MM.1S (cell line): Measurements from ENCODE around the gene CD248.

Source experiments
- EZH2 ChIP-seq: fragments of 300-600 bp; sonication (generic); optimal IDR thresholded peaks from 2 replicates; pipeline ENCODE3; 2017; ENCODE audit warnings: low read depth, mild to moderate bottlenecking, antibody characterized with exemption, low read length, mixed read lengths
- TF ChIP-seq, protein P1 (sequence below): fragments of 300-600 bp; sonication (generic); IDR thresholded peaks from 2 replicates; pipeline ENCODE4 v1.5.1; 2016; ENCODE audit warnings: antibody characterized with exemption, low read length, mixed read lengths

GRCh38 chr11:66363805-66364535 is 47.1 kb upstream of the CD248 start:
- TF ChIP-seq, protein P1, sequence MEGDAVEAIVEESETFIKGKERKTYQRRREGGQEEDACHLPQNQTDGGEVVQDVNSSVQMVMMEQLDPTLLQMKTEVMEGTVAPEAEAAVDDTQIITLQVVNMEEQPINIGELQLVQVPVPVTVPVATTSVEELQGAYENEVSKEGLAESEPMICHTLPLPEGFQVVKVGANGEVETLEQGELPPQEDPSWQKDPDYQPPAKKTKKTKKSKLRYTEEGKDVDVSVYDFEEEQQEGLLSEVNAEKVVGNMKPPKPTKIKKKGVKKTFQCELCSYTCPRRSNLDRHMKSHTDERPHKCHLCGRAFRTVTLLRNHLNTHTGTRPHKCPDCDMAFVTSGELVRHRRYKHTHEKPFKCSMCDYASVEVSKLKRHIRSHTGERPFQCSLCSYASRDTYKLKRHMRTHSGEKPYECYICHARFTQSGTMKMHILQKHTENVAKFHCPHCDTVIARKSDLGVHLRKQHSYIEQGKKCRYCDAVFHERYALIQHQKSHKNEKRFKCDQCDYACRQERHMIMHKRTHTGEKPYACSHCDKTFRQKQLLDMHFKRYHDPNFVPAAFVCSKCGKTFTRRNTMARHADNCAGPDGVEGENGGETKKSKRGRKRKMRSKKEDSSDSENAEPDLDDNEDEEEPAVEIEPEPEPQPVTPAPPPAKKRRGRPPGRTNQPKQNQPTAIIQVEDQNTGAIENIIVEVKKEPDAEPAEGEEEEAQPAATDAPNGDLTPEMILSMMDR: peak; percentile 63
- TF ChIP-seq EZH2: no peak
